ENCODE data around the gene B3GNT7.
"Not testable (repeated sequence)": the region's sequence is repeated elsewhere in the genome, so short reads cannot be mapped to it uniquely, and the experiment has no call there.

Gene B3GNT7

DNA sequence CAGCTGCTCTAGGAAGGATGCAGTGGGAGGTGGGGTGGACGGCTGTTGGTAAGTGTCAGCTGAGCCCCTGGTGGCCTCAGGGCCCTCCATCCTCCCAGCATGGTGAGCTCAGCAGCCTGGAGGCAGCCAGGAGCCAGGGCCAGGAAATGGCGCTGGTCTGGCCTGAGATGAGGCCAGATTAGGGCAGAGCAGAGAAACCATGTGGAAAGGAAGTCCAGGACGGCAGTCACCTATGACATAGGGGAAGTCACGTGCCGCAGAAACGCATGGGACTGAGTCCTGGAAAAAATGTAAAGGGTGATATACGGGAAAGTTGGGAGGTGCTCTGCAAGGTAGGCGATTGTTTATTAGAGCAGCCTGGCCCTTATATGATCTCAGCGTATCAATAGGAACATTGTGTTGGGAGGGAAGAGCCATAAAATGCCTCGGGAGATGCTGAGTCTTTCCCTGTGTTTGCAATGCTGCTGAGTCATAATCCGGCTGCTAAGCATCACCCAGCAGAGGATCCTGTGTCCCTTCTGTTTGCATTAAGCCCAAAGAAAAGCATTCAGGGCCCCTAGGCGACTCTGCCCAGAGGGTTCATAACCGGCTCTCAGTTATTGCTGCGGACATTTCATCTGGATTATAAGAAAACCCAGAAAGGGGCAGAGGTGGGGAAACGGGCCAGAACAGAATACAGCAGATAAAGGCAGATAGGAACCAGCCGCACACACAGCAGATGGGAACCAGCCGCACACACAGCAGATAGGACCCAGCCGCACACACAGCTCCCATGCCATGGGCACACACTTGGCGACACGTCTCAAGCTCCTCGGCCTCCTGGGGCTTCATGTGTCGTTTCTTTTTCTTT, 30.3 kb upstream of the B3GNT7 start:
- peak overlapping the region; percentile 63 for H3K27ac ChIP-seq
- peak; percentile 68 for DNase-seq (ENCODE audit: low read depth, low spot score)

DNA sequence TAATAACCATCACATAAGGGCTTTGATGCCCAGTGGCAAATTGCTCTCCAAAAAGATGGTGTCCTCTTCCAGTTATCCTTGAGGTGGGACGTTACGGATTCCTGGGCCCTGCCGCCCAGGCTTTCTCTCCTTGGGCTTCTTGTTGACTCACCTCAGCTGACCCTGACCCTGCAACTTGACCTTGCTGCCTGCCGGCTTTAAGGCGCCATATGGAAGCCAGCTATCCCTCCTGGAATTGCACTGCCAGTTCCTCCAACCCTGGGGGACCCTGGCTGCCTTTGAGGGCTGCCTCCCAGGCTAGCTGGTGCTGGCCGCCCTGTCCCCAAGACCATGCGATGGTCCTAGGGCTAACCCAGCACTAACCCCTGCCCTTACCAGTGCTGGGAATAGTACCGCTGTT, 28.3 kb upstream of the B3GNT7 start:
- no peak for DNase-seq (ENCODE audit: low read depth, low spot score)
- no peak overlapping the region for H3K27ac ChIP-seq

- no peak for DNase-seq (ENCODE audit: low read depth, low spot score)
- H3K27ac ChIP-seq, result no peak overlapping the region
Measured at GRCh38 chr2:231369580-231370428, 25.7 kb upstream of the B3GNT7 start.

GRCh38 chr2:231370429-231370748, 25.1 kb upstream of the B3GNT7 start:
- no peak for DNase-seq (ENCODE audit: low read depth, low spot score)
- H3K27ac ChIP-seq, result no peak overlapping the region

- H3K27ac ChIP-seq, result no peak overlapping the region
- no peak for DNase-seq (ENCODE audit: low read depth, low spot score)
Measured at GRCh38 chr2:231370749-231371429, 24.6 kb upstream of the B3GNT7 start.

GRCh38 chr2:231371430-231372054, 24.0 kb upstream of the B3GNT7 start:
- no peak for DNase-seq (ENCODE audit: low read depth, low spot score)
- H3K27ac ChIP-seq, result no peak overlapping the region

- DNase-seq (ENCODE audit: low read depth, low spot score), result no peak
- no peak overlapping the region for H3K27ac ChIP-seq
Measured at GRCh38 chr2:231372326-231372725, 23.2 kb upstream of the B3GNT7 start.

DNA sequence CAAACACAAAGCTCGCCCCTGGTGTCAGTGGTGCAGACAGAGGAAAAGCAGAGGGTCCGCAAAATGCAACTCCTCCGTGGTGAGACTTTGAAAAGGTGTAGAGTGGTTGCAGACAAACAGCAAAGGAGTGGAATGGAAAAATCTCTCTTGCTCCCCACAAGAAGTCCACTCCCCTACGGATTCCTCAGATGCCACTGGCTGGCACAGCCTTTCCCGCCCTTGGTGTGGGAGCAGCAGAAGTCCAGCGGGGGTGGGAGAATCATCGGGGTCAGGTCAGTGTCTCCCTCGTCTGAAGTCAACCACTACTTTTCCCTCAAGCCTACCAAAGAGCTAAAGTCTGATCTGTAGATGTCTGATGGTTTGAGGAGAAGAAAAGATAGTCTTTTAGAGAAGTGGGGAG, 22.3 kb upstream of the B3GNT7 start:
- H3K27ac ChIP-seq, result no peak overlapping the region
- DNase-seq (ENCODE audit: low read depth, low spot score), result no peak

GRCh38 chr2:231373786-231374349, 21.6 kb upstream of the B3GNT7 start:
- no peak for DNase-seq (ENCODE audit: low read depth, low spot score)
- no peak overlapping the region for H3K27ac ChIP-seq

- no peak for DNase-seq (ENCODE audit: low read depth, low spot score)
- H3K27ac ChIP-seq, result no peak overlapping the region
Measured at GRCh38 chr2:231374771-231375170, 20.7 kb upstream of the B3GNT7 start.

- DNase-seq (ENCODE audit: low read depth, low spot score); H3K27ac ChIP-seq: not testable (repeated sequence)
Measured at GRCh38 chr2:231375994-231376615, 19.4 kb upstream of the B3GNT7 start.

GRCh38 chr2:231376857-231377256, 18.7 kb upstream of the B3GNT7 start:
- DNase-seq (ENCODE audit: low read depth, low spot score), result no peak
- no peak overlapping the region for H3K27ac ChIP-seq

DNA sequence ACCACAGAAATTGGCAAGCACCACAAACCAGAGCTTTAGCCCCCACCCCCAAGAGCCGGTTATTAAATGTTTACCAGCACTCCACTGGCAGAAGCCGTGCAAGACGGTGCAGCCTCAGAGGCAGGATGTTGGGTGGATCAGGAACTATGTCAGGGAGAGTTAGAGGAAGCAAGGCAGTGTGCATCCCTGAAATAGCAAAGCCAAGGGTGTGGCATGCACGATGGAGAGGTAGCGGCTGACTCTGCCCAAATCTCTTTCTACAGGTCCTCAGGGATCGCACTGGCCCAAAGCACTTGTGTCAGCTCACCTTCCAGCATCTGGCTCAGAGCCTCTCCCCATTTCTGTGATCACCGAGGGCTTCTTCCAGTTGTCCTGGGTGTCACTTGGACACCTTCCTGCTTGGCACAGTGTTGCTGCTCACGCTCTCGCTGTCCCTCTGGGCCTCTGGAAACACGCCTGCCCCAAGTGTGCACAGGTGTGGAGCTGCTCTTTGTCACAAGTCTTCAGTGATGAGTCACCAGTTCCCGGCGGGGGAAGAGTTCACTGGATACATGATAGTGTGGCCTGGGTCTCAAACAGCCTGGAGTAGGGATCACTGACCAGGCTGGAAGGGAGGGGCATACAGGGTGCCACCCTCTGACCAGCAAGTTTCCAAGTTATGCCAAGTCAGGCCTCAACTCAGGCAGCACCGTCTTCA, 17.3 kb upstream of the B3GNT7 start:
- peak overlapping the region; percentile 10 for H3K27ac ChIP-seq
- DNase-seq (ENCODE audit: low read depth, low spot score), result no peak

DNA sequence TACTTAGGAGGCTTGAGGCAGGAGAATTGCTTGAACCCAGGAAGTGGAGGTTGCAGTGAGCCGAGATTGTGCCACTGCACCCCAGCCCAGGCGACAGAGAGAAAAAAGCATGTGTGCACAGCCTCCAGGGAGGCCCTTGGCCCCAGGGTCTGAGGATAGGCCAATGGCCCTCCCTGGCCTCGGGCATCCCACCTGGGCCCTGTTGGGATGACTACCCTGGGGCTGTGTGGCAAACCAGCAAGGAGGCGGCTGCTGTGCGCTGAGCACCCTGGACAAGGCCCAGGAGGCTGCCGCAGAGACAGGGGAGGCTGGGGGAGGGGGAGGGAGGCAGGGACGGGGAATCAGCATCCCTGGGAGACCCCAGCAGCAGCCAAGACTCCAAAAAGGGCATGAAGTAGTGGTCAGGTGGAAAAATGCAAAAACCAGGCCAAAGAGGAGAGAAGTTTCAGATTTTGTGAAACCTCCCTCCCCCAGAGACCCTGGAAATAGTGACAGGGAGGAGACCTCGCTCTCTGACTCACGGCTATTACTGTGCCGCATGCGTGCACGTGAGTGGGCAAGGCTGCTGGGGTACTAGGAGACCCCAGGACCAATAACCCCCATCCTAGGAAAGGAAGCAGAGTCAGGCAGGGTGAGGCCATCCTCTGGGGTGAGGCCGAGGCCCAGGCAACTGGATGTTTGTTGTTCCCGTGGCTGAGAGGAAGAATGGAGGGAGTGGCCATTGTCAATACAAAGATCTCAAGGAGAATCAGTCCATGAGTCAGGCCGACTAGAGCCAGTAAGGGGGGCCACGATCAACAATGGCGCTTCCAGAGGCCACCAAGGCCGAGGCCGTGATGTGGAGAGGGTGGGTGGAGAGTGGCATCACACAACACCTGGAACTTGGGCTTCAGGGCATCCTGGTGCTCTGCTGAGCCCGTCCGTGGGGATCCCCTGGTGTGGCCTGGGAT, 16.0 kb upstream of the B3GNT7 start:
- DNase-seq (ENCODE audit: low read depth, low spot score), result no peak
- H3K27ac ChIP-seq, result peak overlapping the region; percentile 19

GRCh38 chr2:231380307-231380706, 15.2 kb upstream of the B3GNT7 start:
- no peak for DNase-seq (ENCODE audit: low read depth, low spot score)
- no peak overlapping the region for H3K27ac ChIP-seq

GRCh38 chr2:231380991-231381847, 14.3 kb upstream of the B3GNT7 start:
- no peak overlapping the region for H3K27ac ChIP-seq
- DNase-seq (ENCODE audit: low read depth, low spot score), result no peak

DNA sequence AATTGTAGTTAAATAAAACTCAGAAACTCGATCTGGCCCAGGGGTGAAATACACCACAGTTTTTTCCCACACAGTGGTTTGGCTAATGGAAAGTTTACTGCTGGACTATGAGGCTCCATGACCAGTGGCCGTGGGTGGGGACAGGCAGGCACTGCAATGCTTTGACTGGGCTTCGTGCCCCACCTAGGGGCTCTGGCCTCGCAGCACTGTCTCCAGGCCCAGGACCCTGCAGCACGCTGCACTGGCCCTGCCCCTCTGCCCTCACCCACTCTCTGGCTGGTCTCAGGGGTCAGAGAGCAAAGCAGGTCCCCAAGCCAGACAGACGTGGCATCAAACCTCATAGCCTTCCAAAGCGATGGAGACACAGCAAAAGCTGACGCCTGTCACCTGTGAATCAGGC, 13.4 kb upstream of the B3GNT7 start:
- H3K27ac ChIP-seq, result no peak overlapping the region
- DNase-seq (ENCODE audit: low read depth, low spot score), result no peak
